ENCODE results near the gene MAP3K10. TPM values are rescaled to one million over a fixed set of nuclear protein-coding genes. Genes with fewer than 3 reads are reported as not detected.

The MAP3K10 gene
- total and polyA plus RNA-seq, 2 donors (not counting 1 experiment from before 2014, with no cell fraction given), result 22.5 to 41.6 TPM

DNA sequence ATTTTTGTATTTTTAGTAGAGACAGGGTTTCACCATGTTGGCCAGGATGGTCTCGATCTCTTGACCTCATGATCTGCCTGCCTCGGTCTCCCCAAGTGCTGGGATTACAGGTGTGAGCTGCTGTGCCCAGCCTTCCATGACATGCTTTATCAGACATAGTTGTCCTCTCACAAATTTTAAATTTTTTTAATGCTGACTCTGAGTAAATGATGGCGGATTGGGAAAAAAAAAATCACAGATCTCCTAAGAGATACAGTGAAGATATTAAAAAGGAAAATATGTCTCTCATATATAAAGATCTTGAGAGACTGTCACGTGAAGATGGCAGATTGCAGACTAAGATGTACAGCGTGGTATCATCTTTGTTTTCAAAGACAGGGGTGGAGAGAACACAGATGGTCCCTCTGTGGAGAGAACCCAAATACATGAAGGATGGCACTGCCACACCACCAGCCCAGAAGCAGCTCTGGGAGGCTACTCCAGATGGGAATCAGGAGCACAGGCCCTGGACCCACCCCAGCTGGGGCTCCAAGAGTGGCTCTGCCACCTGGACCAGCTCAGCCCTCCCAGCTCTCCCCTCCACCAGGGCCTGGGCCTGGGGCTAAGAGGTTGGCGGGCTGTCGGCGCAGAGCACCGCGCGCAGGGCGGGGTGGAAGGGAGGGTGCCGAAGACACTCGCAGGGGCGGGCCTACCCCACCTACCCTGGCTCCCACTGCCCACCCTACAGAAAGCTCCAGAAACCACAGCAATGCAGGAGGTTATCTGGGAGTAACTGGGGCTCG lies 55.3 kb downstream of the MAP3K10 start:
- intact Hi-C loops (cut with micrococcal nuclease), result no loop called here
- peaks cover 68% of the 10 kb centered on the region for H3K79me2 ChIP-seq (ENCODE audit: control insufficient read depth, insufficient read depth, low read length)
- H3K27ac Mint-ChIP-seq, result no peak overlapping the region
- no peaks in the 10 kb centered on the region for H3K27me3 Mint-ChIP-seq
- peaks cover 4% of the 10 kb centered on the region for H3K4me1 Mint-ChIP-seq
- DNase-seq (no peak), ATAC-seq (ENCODE audit: low read depth) (no peak)
- H3K27ac ChIP-seq (ENCODE audit: low read length in 2 of 2), result no peak overlapping the region
- 100% methylated on average over 5 of the region's 16 CpGs for WGBS (ENCODE audit: insufficient coverage)
- no peak overlapping the region for H3K4me3 Mint-ChIP-seq
- no peaks in the 10 kb centered on the region for H3K4me1 ChIP-seq (ENCODE audit: control insufficient read depth in 2 of 2, insufficient read depth in 2 of 2, low read length in 2 of 2)
- no peak overlapping the region for H2AFZ ChIP-seq (ENCODE audit: insufficient read depth, low read depth, low read length, poor library complexity, severe bottlenecking)
- no peaks in the 10 kb centered on the region for H3K9me3 Mint-ChIP-seq (ENCODE audit: insufficient read depth)
- CTCF ChIA-PET, result no interaction called here
- no peaks in the 10 kb centered on the region for H3K9me3 ChIP-seq (ENCODE audit: control extremely low read depth in 1 of 3, control insufficient read depth in 2 of 3, insufficient read depth in 1 of 3, low read length in 2 of 3)
- H3K4me2 ChIP-seq (replicated peaks; ENCODE audit: low read depth, low read length, poor library complexity, severe bottlenecking), result no peak overlapping the region
- H3K9ac ChIP-seq (ENCODE audit: low read length), result no peak overlapping the region
- H4K20me1 ChIP-seq (ENCODE audit: control insufficient read depth, insufficient read depth, low read length, poor library complexity, severe bottlenecking), result peaks cover 89% of the 10 kb centered on the region
- H3K4me3 ChIP-seq (ENCODE audit: control extremely low read depth in 1 of 5, extremely low read depth in 1 of 5, insufficient read depth in 1 of 5, low read depth in 2 of 5, low read length in 4 of 5), result no peak overlapping the region
- H3K36me3 ChIP-seq (replicated peaks in 1 of 2; ENCODE audit: control extremely low read depth in 1 of 2, control insufficient read depth in 1 of 2, extremely low read depth in 1 of 2, insufficient read depth in 2 of 2, low read length in 1 of 2), result peaks cover 0 to 43% of the 10 kb centered on the region in 2 experiments
- no peaks in the 10 kb centered on the region for H3K27me3 ChIP-seq (replicated peaks in 1 of 4; ENCODE audit: control extremely low read depth in 1 of 4, control insufficient read depth in 3 of 4, insufficient read depth in 4 of 4, low read length in 3 of 4)
- POLR2A ChIA-PET, result no interaction called here
- TF ChIP-seq CTCF (IDR thresholded peaks at IDR 0.05) (no peak), EZH2 (IDR thresholded peaks at IDR 0.05; ENCODE audit: borderline replicate concordance, insufficient read depth, low read depth, low read length, poor library complexity, severe bottlenecking) (no peak)

DNA sequence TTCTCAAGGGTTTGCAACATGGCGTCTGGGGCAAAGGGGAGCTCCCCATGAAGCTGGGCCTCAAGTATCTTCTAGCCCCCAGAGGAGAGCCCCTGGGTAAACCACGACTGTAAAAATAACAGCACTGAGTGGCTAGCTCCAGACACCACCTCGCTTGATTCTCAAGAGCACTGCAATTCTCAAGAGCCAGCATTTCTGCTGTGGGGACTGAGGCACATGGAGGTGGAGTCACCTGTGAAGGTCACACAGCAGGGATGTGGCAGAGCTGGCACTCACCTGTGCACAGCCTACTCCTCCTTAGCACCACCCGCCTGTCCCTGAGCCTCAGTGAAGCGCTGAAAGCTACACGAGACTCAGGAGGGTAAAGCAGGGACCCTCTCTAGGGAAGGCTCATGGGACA lies 56.0 kb downstream of the MAP3K10 start:
- H3K27ac ChIP-seq (ENCODE audit: low read length in 2 of 2), result no peak overlapping the region
- H2AFZ ChIP-seq (ENCODE audit: insufficient read depth, low read depth, low read length, poor library complexity, severe bottlenecking), result no peak overlapping the region
- Mint-ChIP-seq H3K27ac (no peak overlapping the region), H3K9me3 (ENCODE audit: insufficient read depth) (no peaks in the 10 kb centered on the region), H3K27me3 (no peaks in the 10 kb centered on the region), H3K4me1 (peaks cover 4% of the 10 kb centered on the region), H3K4me3 (no peak overlapping the region)
- TF ChIP-seq EZH2 (IDR thresholded peaks at IDR 0.05; ENCODE audit: borderline replicate concordance, insufficient read depth, low read depth, low read length, poor library complexity, severe bottlenecking) (no peak), CTCF (IDR thresholded peaks at IDR 0.05) (no peak)
- POLR2A ChIA-PET, result no interaction called here
- H3K9me3 ChIP-seq (ENCODE audit: control extremely low read depth in 1 of 3, control insufficient read depth in 2 of 3, insufficient read depth in 1 of 3, low read length in 2 of 3), result no peaks in the 10 kb centered on the region
- CTCF ChIA-PET, result no interaction called here
- H3K27me3 ChIP-seq (replicated peaks in 1 of 4; ENCODE audit: control extremely low read depth in 1 of 4, control insufficient read depth in 3 of 4, insufficient read depth in 4 of 4, low read length in 3 of 4), result no peaks in the 10 kb centered on the region
- intact Hi-C loops (cut with micrococcal nuclease), result no loop called here
- H3K9ac ChIP-seq (ENCODE audit: low read length), result no peak overlapping the region
- H4K20me1 ChIP-seq (ENCODE audit: control insufficient read depth, insufficient read depth, low read length, poor library complexity, severe bottlenecking), result peaks cover 89% of the 10 kb centered on the region
- H3K79me2 ChIP-seq (ENCODE audit: control insufficient read depth, insufficient read depth, low read length), result peaks cover 75% of the 10 kb centered on the region
- H3K4me1 ChIP-seq (ENCODE audit: control insufficient read depth in 2 of 2, insufficient read depth in 2 of 2, low read length in 2 of 2), result no peaks in the 10 kb centered on the region
- no peak overlapping the region for H3K4me2 ChIP-seq (replicated peaks; ENCODE audit: low read depth, low read length, poor library complexity, severe bottlenecking)
- DNase-seq (no peak), ATAC-seq (ENCODE audit: low read depth) (no peak)
- WGBS (ENCODE audit: insufficient coverage), result 84% methylated on average over 4 of the region's 6 CpGs
- H3K4me3 ChIP-seq (ENCODE audit: control extremely low read depth in 1 of 5, extremely low read depth in 1 of 5, insufficient read depth in 1 of 5, low read depth in 2 of 5, low read length in 4 of 5), result no peak overlapping the region
- peaks cover 0 to 42% of the 10 kb centered on the region in 2 experiments for H3K36me3 ChIP-seq (replicated peaks in 1 of 2; ENCODE audit: control extremely low read depth in 1 of 2, control insufficient read depth in 1 of 2, extremely low read depth in 1 of 2, insufficient read depth in 2 of 2, low read length in 1 of 2)
